Endothelial cell of umbilical vein (primary cell): Measurements from ENCODE around the gene DNAJC2. TPM values are rescaled to one million over a fixed set of nuclear protein-coding genes. Genes with fewer than 3 reads are reported as not detected.
A peak's percentile ranks its signal among the peaks of the same experiment; 100 is the strongest.

Source experiments
- BruUV-seq: library from RNA; stranded (reverse); fragments of 400-500 nt; replicated peaks from 2 replicates; lab custom pipeline; 2021; lab: Mats Ljungman, UMichigan
- CTCF ChIA-PET: fragments of 300-600, 350-600 bp; sonication (Branson Sonifier 250); formaldehyde crosslinking; loops from one replicate; lab custom pipeline; 2021; ENCODE audit warnings: antibody characterized with exemption, inconsistent platforms; lab: Charles Lee
- POLR2A ChIA-PET: fragments of 300-600, 350-600 bp; sonication (Branson Sonifier 250); formaldehyde crosslinking; loops from one replicate; lab custom pipeline; 2021; ENCODE audit warnings: antibody characterized with exemption, inconsistent platforms; lab: Charles Lee
- DNase-seq: peaks from one replicate; pipeline ENCODE4 v3.0.0-alpha.2; 2011; ENCODE audit warnings: low read depth, low spot score
- FAIRE-seq: peaks from 2 replicates; lab custom pipeline; 2011; peaks lifted over from hg19 to GRCh38; lab: Jason Lieb, UNC
- H2AFZ ChIP-seq: 2 replicates; pipeline ENCODE4 v1.6.0; 2012; ENCODE audit warnings: low read depth, low read length, control low read depth, inconsistent platforms
- H3K27ac ChIP-seq: 2 replicates; pipeline ENCODE4 v1.5.1; 2011; ENCODE audit warnings: low read depth, mild to moderate bottlenecking, control low read depth, low read length, moderate library complexity; ENCODE audit not compliant: insufficient read depth
- H3K27me3 ChIP-seq, 2 experiments: 2 replicates each; pipeline versions ENCODE4 v1.6.0 to v1.6.1; 2011; ENCODE audit warnings: low read length in 2 of 2, mixed read lengths in 1 of 2; ENCODE audit not compliant: control insufficient read depth in 2 of 2, insufficient read depth in 2 of 2
- H3K36me3 ChIP-seq, 2 experiments: 2 replicates in 1 of 2; 3 replicates in 1 of 2; pipeline ENCODE4 v1.5.1; 2011; ENCODE audit warnings: low read length in 2 of 2, mild to moderate bottlenecking in 1 of 2, moderate library complexity in 1 of 2; ENCODE audit not compliant: control insufficient read depth in 2 of 2, insufficient read depth in 2 of 2; ENCODE audit errors: extremely low read depth in 1 of 2
- H3K4me1 ChIP-seq: 3 replicates; pipeline ENCODE4 v1.5.1; 2011; ENCODE audit warnings: mild to moderate bottlenecking, low read length; ENCODE audit not compliant: control insufficient read depth, insufficient read depth; ENCODE audit errors: extremely low read depth
- H3K4me2 ChIP-seq: 2 replicates; pipeline ENCODE4 v1.6.1; 2011; ENCODE audit warnings: low read length, control low read depth, mixed read lengths; ENCODE audit not compliant: insufficient read depth
- H3K4me3 ChIP-seq, 3 experiments: fragments of 200-600 bp in 1 of 3; sonication (generic), shearing (Covaris generic) in 1 of 3; replicated peaks in 1 of 3; 2 replicates each; pipeline ENCODE4 v1.5.1; 2011 to 2016; ENCODE audit warnings: control low read depth in 3 of 3, low read length in 3 of 3, mild to moderate bottlenecking in 2 of 3, inconsistent platforms in 1 of 3, low read depth in 1 of 3, moderate library complexity in 1 of 3; ENCODE audit not compliant: insufficient read depth in 1 of 3
- H3K79me2 ChIP-seq: 2 replicates; pipeline ENCODE4 v1.6.0; 2012; ENCODE audit warnings: low read length, inconsistent platforms; ENCODE audit not compliant: control insufficient read depth, insufficient read depth
- H3K9ac ChIP-seq: replicated peaks from 2 replicates; pipeline ENCODE3; 2011; ENCODE audit warnings: low read length, control low read depth; ENCODE audit not compliant: insufficient read depth; ENCODE audit errors: extremely low read depth
- H3K9me1 ChIP-seq: replicated peaks from 3 replicates; pipeline ENCODE4 v1.6.0; 2011; ENCODE audit warnings: mild to moderate bottlenecking, low read length; ENCODE audit not compliant: control insufficient read depth, insufficient read depth; ENCODE audit errors: extremely low read depth
- H3K9me3 ChIP-seq: replicated peaks from 2 replicates; pipeline ENCODE4 v1.5.1; 2012; ENCODE audit warnings: low read length, inconsistent platforms; ENCODE audit not compliant: control insufficient read depth, insufficient read depth
- H4K20me1 ChIP-seq: replicated peaks from 2 replicates; pipeline ENCODE3; 2011; ENCODE audit warnings: mild to moderate bottlenecking, low read length; ENCODE audit not compliant: control insufficient read depth, insufficient read depth; ENCODE audit errors: extremely low read depth
- EZH2 ChIP-seq: IDR thresholded peaks from 2 replicates; pipeline ENCODE4 v1.6.1; 2012; ENCODE audit warnings: borderline replicate concordance, low read depth, mild to moderate bottlenecking, moderate library complexity, low read length, inconsistent platforms; ENCODE audit not compliant: severe bottlenecking
- FOS ChIP-seq: IDR thresholded peaks from 2 replicates; pipeline ENCODE4 v1.6.1; 2011; ENCODE audit warnings: mild to moderate bottlenecking, low read length, moderate library complexity, borderline replicate concordance; ENCODE audit not compliant: insufficient read depth
- GATA2 ChIP-seq: IDR thresholded peaks from 2 replicates; pipeline ENCODE4 v1.7.0; 2011; ENCODE audit warnings: low read depth, mild to moderate bottlenecking, moderate library complexity, mixed read lengths, low read length; ENCODE audit not compliant: insufficient read length, insufficient read depth
- JUN ChIP-seq: IDR thresholded peaks from 2 replicates; pipeline ENCODE4 v1.6.1; 2011; ENCODE audit warnings: borderline replicate concordance, low read depth; ENCODE audit not compliant: insufficient read length, insufficient read depth
- MYC ChIP-seq: IDR thresholded peaks from one replicate; pipeline ENCODE4 v1.6.1; 2011; ENCODE audit warnings: mild to moderate bottlenecking, low read depth, low read length
- POLR2A ChIP-seq: IDR thresholded peaks from 2 replicates; pipeline ENCODE4 v1.6.1; 2012; ENCODE audit warnings: low read depth, mild to moderate bottlenecking, control low read depth, low read length
- POLR2AphosphoS5 ChIP-seq: IDR thresholded peaks from 2 replicates; pipeline ENCODE4 v1.6.1; 2012; ENCODE audit warnings: low read depth, mild to moderate bottlenecking, control low read depth, low read length, moderate library complexity; ENCODE audit not compliant: insufficient read depth
- dilution Hi-C: fragments of 300-500 bp; cut with MboI; formaldehyde crosslinking; loops from one replicate; pipeline ENCODE4 v1.15.0; 2019; ENCODE audit warnings: low sequenced_read_pairs; ENCODE audit not compliant: extremely low pct_ligation_motif_present
- intact Hi-C: fragments of 100-400 bp; cut with micrococcal nuclease; formaldehyde crosslinking; loops from one replicate; pipeline ENCODE4 v1.10.0; 2022
- polyA plus RNA-seq, 4 experiments: library from polyadenylated mRNA; depleted of rRNA in 3 of 4; stranded (reverse) in 3 of 4; unstranded in 1 of 4; fragments of >200 nt; gene quantifications; 2 replicates each; pipeline versions ENCODE4 v1.2.1 to v1.2.3, GENCODE V29; 2011 to 2012; ENCODE audit warnings: missing spikeins in 1 of 4
- total RNA-seq: library from RNA; stranded (reverse); gene quantifications from 2 replicates; pipeline ENCODE4 v1.2.3, GENCODE V29; 2021
- TF ChIP-seq, protein P1 (sequence below), 2 donors: IDR thresholded peaks; 1 replicate in 1 of 2; 2 replicates in 1 of 2; pipeline ENCODE4 v1.5.1; 2011; ENCODE audit warnings: low read length in 2 of 2, mild to moderate bottlenecking in 2 of 2, moderate library complexity in 2 of 2, control low read depth in 1 of 2, inconsistent platforms in 1 of 2, low read depth in 1 of 2; ENCODE audit not compliant: insufficient read depth in 1 of 2; ENCODE audit errors: extremely low read depth in 1 of 2
- TF ChIP-seq, protein P2 (sequence below): IDR thresholded peaks from 2 replicates; pipeline ENCODE4 v1.6.1; 2011; ENCODE audit not compliant: insufficient read depth, insufficient read length

Gene DNAJC2
- total and polyA plus RNA-seq, 2 donors (not counting 3 experiments of a cell fraction or from before 2014, with no cell fraction given) = 8.4 to 36.3 TPM

DNA sequence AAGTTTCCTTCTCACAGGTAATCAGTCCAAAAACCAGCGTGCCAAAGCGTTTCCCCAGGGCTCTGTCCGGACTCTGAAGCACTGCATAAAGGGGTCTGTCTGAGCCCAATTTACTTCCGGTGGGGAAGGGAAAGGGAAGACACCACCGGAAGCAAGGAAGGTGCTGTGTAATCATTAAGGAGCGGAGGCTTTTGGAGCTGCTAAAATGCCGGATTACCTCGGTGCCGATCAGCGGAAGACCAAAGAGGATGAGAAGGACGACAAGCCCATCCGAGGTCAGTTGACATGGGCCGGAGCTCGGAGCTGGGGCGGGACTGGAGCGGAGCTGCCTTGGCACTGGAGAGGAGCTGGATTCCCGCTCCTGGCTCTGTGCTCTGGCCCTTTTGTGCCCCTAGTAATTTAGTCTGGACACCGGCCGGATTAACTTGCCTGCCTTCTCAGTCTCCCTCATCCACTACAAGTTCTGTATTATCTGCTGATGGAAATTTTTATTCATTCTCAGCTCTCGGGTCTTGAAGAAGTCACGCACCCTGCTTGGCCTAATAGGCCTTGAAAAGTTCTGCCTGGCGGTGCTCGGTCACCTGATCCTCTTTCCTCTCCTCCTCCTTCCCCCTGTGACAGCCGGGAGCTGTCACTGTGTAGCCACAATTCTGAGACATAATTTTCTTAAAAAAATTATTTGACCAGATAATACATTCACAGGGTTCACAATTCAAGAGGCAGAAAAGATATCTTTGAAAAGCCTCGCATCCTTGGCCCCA is 3.1 kb upstream of the DNAJC2 start, which contains the start of gene PSMC2:
TSS of gene PSMC2 (plus strand) at position 137 of the 761 bp plus-strand sequence. CDS start at position 206, 69 bp downstream.
- H3K4me2 ChIP-seq = peak within 1 kb of the TSS; percentile 93
- TSS peak; percentile 55 for BruUV-seq
- no peaks in the 10 kb centered on the region for H4K20me1 ChIP-seq
- no peaks in the 10 kb centered on the region for H3K9me3 ChIP-seq
- POLR2A ChIA-PET = interaction anchor here (0.6 kb wide), 1 partner anchor 1744 kb away, joined by 3 read pairs; no protein-coding TSS in a partner anchor
- peak within 1 kb of the TSS; percentile 94 for H3K9ac ChIP-seq
- peak within 1 kb of the TSS; percentile 63 for H3K27ac ChIP-seq
- H3K4me3 ChIP-seq = peak within 1 kb of the TSS; percentile 71 to 89 (median 86)
- intact Hi-C loops = no loop called here
- TF ChIP-seq POLR2A (peak; percentile 32), FOS (no peak), POLR2AphosphoS5 (peak; percentile 38)
- H3K27me3 ChIP-seq = no peaks in the 10 kb centered on the region
- H3K4me1 ChIP-seq = peaks cover 34% of the 10 kb centered on the region
- CTCF ChIA-PET = interaction anchor here (0.8 to 1.2 kb wide), 2 partner anchors 19 to 21 kb away, joined by 3 to 4 read pairs; no protein-coding TSS in a partner anchor
- peaks cover 79% of the 10 kb centered on the region for H3K79me2 ChIP-seq
- H3K9me1 ChIP-seq = no peaks in the 10 kb centered on the region
- peak; percentile 72 for FAIRE-seq
- no peaks in the 10 kb centered on the region for H3K36me3 ChIP-seq
- peak; percentile 86 for DNase-seq
- peak within 1 kb of the TSS; percentile 53 for H2AFZ ChIP-seq
- dilution Hi-C loops = no loop called here

DNA sequence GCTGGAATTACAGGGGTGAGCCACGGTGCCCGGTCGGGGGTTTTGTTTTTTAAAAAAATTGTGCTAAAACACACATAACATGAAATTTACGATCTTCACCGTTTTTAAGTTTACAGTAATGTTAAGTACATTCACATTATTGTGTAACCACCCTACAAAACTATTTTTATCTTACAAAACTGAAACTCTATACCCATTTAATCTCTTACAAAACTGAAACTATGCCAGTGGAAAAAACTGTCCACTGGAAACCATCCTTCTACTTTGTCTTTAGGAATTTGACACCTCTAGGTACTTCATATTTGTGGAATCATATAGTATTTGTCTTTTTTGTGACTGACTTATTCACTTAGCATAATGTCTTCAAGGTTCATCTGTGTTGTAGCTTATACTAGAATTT is 1.8 kb upstream of the DNAJC2 start:
- POLR2A ChIA-PET = no interaction called here
- H3K36me3 ChIP-seq = peaks cover 0 to 4% of the 10 kb centered on the region in 2 experiments
- no peaks in the 10 kb centered on the region for H3K27me3 ChIP-seq
- H2AFZ ChIP-seq = peak overlapping the region; percentile 53
- no peaks in the 10 kb centered on the region for H4K20me1 ChIP-seq
- FAIRE-seq (no peak), DNase-seq (no peak)
- no peak overlapping the region for H3K4me2 ChIP-seq
- H3K4me1 ChIP-seq = peaks cover 34% of the 10 kb centered on the region
- H3K9ac ChIP-seq = no peak overlapping the region
- dilution Hi-C loops (no loop called here), intact Hi-C loops (no loop called here)
- no peaks in the 10 kb centered on the region for H3K9me3 ChIP-seq
- H3K4me3 ChIP-seq = no peak overlapping the region
- TF ChIP-seq POLR2A (no peak), MYC (no peak), FOS (no peak), JUN (no peak), EZH2 (no peak), GATA2 (no peak)
- TF ChIP-seq, protein P1, sequence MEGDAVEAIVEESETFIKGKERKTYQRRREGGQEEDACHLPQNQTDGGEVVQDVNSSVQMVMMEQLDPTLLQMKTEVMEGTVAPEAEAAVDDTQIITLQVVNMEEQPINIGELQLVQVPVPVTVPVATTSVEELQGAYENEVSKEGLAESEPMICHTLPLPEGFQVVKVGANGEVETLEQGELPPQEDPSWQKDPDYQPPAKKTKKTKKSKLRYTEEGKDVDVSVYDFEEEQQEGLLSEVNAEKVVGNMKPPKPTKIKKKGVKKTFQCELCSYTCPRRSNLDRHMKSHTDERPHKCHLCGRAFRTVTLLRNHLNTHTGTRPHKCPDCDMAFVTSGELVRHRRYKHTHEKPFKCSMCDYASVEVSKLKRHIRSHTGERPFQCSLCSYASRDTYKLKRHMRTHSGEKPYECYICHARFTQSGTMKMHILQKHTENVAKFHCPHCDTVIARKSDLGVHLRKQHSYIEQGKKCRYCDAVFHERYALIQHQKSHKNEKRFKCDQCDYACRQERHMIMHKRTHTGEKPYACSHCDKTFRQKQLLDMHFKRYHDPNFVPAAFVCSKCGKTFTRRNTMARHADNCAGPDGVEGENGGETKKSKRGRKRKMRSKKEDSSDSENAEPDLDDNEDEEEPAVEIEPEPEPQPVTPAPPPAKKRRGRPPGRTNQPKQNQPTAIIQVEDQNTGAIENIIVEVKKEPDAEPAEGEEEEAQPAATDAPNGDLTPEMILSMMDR (IDR thresholded peaks at IDR 0.05; ENCODE audit: extremely low read depth in 1 of 2, insufficient read depth in 1 of 2, low read depth in 1 of 2, low read length in 2 of 2) = no peak
- TF ChIP-seq, protein P2, sequence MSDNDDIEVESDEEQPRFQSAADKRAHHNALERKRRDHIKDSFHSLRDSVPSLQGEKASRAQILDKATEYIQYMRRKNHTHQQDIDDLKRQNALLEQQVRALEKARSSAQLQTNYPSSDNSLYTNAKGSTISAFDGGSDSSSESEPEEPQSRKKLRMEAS = no peak
- no peaks in the 10 kb centered on the region for H3K9me1 ChIP-seq
- no TSS peak for BruUV-seq
- no peak overlapping the region for H3K27ac ChIP-seq
- CTCF ChIA-PET = no interaction called here
- peaks cover 76% of the 10 kb centered on the region for H3K79me2 ChIP-seq
